NB4 (cell line): ENCODE data around the gene SMIM8.

Experiments used
- CTCF ChIP-seq: IDR thresholded peaks from one replicate; pipeline ENCODE4 v1.5.1; 2012; ENCODE audit warnings: low read depth, low read length
- MAX ChIP-seq: IDR thresholded peaks from 2 replicates; pipeline ENCODE4 v1.6.1; 2011; ENCODE audit warnings: low read depth, low read length
- MYC ChIP-seq: IDR thresholded peaks from 2 replicates; pipeline ENCODE4 v1.6.1; 2011; ENCODE audit warnings: low read depth, low read length
- POLR2A ChIP-seq: IDR thresholded peaks from 2 replicates; pipeline ENCODE4 v1.6.1; 2011; ENCODE audit warnings: mild to moderate bottlenecking; ENCODE audit not compliant: insufficient read length; ENCODE audit errors: extremely low read depth

- no peak for TF ChIP-seq CTCF
- TF ChIP-seq POLR2A = no peak
- no peak for TF ChIP-seq MYC
- TF ChIP-seq MAX = no peak
These were observed 20.4 kb downstream of the SMIM8 start for GRCh38 chr6:87342829-87343228.
